Fibroblast of the aortic adventitia (primary cell): ENCODE measurements around the gene ASB6. TPM values are rescaled to one million over a fixed set of nuclear protein-coding genes. Genes with fewer than 3 reads are reported as not detected.

Experiments
- DNase-seq: peaks from one replicate; pipeline ENCODE4 v3.0.0-alpha.2; 2010; ENCODE audit warnings: low read depth
- H3K4me3 ChIP-seq: 2 replicates; pipeline ENCODE4 v1.5.1; 2011; ENCODE audit warnings: low read depth, mild to moderate bottlenecking, control low read depth, low read length, moderate library complexity
- CTCF ChIP-seq: IDR thresholded peaks from 2 replicates; pipeline ENCODE4 v1.5.1; 2011; ENCODE audit warnings: mild to moderate bottlenecking, low read length, control low read depth, inconsistent platforms; ENCODE audit not compliant: insufficient read depth
- total RNA-seq: library from RNA; depleted of rRNA; stranded (reverse); fragments of >200 nt; gene quantifications from 2 replicates; pipeline ENCODE4 v1.2.3, GENCODE V29; 2012; ENCODE audit warnings: low replicate concordance

ASB6 gene
- total RNA-seq, 1 donor: 14.0 TPM

- H3K4me3 ChIP-seq: no peak overlapping the region
- no peak for DNase-seq
- no peak for TF ChIP-seq CTCF
Measured at GRCh38 chr9:129653823-129654553, 12.0 kb upstream of the ASB6 start.

GRCh38 chr9:129650680-129651235 lies 8.8 kb upstream of the ASB6 start:
- DNase-seq: no peak
- no peak for TF ChIP-seq CTCF
- no peak overlapping the region for H3K4me3 ChIP-seq

GRCh38 chr9:129649726-129650679 lies 8.1 kb upstream of the ASB6 start:
- no peak for TF ChIP-seq CTCF
- no peak overlapping the region for H3K4me3 ChIP-seq
- no peak for DNase-seq

GRCh38 chr9:129648764-129649115 lies 6.8 kb upstream of the ASB6 start:
- no peak for DNase-seq
- H3K4me3 ChIP-seq: no peak overlapping the region
- TF ChIP-seq CTCF: no peak

- no peak overlapping the region for H3K4me3 ChIP-seq
- DNase-seq: no peak
- TF ChIP-seq CTCF: no peak
Measured at GRCh38 chr9:129648092-129648763, 6.3 kb upstream of the ASB6 start.

- no peak for TF ChIP-seq CTCF
- no peak for DNase-seq
- H3K4me3 ChIP-seq: no peak overlapping the region
Measured at GRCh38 chr9:129647635-129648034, 5.7 kb upstream of the ASB6 start.
